DOHH2 (cell line): ENCODE data around the gene TXNIP.

Experiments
- CTCF ChIP-seq: fragments of 200-600 bp; sonication (generic); IDR thresholded peaks from one replicate; pipeline ENCODE4 v1.5.1; 2014; ENCODE audit warnings: antibody characterized with exemption, mild to moderate bottlenecking, low read depth, low read length; ENCODE audit not compliant: poor library complexity, severe bottlenecking
- EZH2phosphoT487 ChIP-seq: fragments of 200-600 bp; sonication (generic); IDR thresholded peaks from 2 replicates; pipeline ENCODE4 v1.6.1; 2017; ENCODE audit warnings: borderline replicate concordance, mild to moderate bottlenecking, antibody characterized with exemption, low read length, moderate library complexity, mixed read lengths

- TF ChIP-seq CTCF (no peak), EZH2phosphoT487 (no peak)
Measured at GRCh38 chr1:146031476-146031875, 35.1 kb upstream of the TXNIP start.
